Activated CD4-positive, alpha-beta T cell treated with anti-CD3 and anti-CD28 coated beads, Interleukin-2, amount 10 ng/mL, durations not matched to agents 24 days and 14 days (primary cell): ENCODE data around the gene ZNF280B. TPM values are rescaled to one million over a fixed set of nuclear protein-coding genes. Genes with fewer than 3 reads are reported as not detected.

ENCODE experiments used
- total RNA-seq: library from RNA; stranded (reverse); gene quantifications from 2 replicates; pipeline ENCODE4 v1.2.3, GENCODE V29; 2022

Gene ZNF280B
- total RNA-seq, 1 donor from 2014 or later = 2.8 TPM

Other genes with a start within 250 kb of the ZNF280B start
- gene ZNF280A, start 11.5 kb upstream of the ZNF280B start, total RNA-seq = not detected in 2 replicates
- not detected in 2 replicates for gene PRAME, start 50.5 kb upstream of the ZNF280B start, total RNA-seq
- gene GGTLC2, start 135.9 kb upstream of the ZNF280B start, total RNA-seq = not detected in 2 replicates